H9 (cell line): ENCODE results near the gene ENGASE. TPM values are rescaled to one million over a fixed set of nuclear protein-coding genes. Genes with fewer than 3 reads are reported as not detected.

Source experiments
- DNase-seq: peaks from one replicate; pipeline ENCODE4 v3.0.0-alpha.2; 2017
- H2AFZ ChIP-seq: one replicate; pipeline ENCODE4 v1.6.1; 2013; ENCODE audit warnings: mild to moderate bottlenecking, low read length, control low read depth, moderate library complexity
- H2AK5ac ChIP-seq: 2 replicates; pipeline ENCODE4 v1.6.1; 2013; ENCODE audit warnings: low read length, control low read depth, mixed read lengths; ENCODE audit not compliant: insufficient read length
- H2BK120ac ChIP-seq: one replicate; pipeline ENCODE4 v1.6.1; 2013; ENCODE audit warnings: low read depth, mild to moderate bottlenecking, low read length, control low read depth, inconsistent platforms; ENCODE audit not compliant: poor library complexity, severe bottlenecking
- H2BK12ac ChIP-seq: 2 replicates; pipeline ENCODE4 v1.6.1; 2013; ENCODE audit warnings: low read length, control low read depth, mixed read lengths, low read depth; ENCODE audit not compliant: insufficient read length
- H2BK15ac ChIP-seq: 2 replicates; pipeline ENCODE4 v1.6.1; 2013; ENCODE audit warnings: low read depth, low read length, control low read depth
- H2BK20ac ChIP-seq: one replicate; pipeline ENCODE4 v1.6.1; 2013; ENCODE audit warnings: low read depth, mild to moderate bottlenecking, low read length, control low read depth, inconsistent platforms; ENCODE audit not compliant: poor library complexity, severe bottlenecking
- H2BK5ac ChIP-seq: 2 replicates; pipeline ENCODE4 v1.6.1; 2013; ENCODE audit warnings: low read length, control low read depth, mixed read lengths; ENCODE audit not compliant: insufficient read length
- H3K14ac ChIP-seq: 2 replicates; pipeline ENCODE4 v1.6.1; 2013; ENCODE audit warnings: low read length, control low read depth; ENCODE audit not compliant: insufficient read depth
- H3K18ac ChIP-seq: 2 replicates; pipeline ENCODE4 v1.6.1; 2013; ENCODE audit warnings: low read depth, mild to moderate bottlenecking, mixed read lengths, low read length, control low read depth; ENCODE audit not compliant: insufficient read length
- H3K23ac ChIP-seq: 2 replicates; pipeline ENCODE4 v1.6.1; 2013; ENCODE audit warnings: low read length, control low read depth, mixed read lengths, low read depth; ENCODE audit not compliant: insufficient read length
- H3K23me2 ChIP-seq: 2 replicates; pipeline ENCODE4 v1.6.1; 2013; ENCODE audit warnings: low read depth, mild to moderate bottlenecking, mixed read lengths, low read length, control low read depth; ENCODE audit not compliant: insufficient read length, poor library complexity, severe bottlenecking
- H3K27ac ChIP-seq: 2 replicates; pipeline ENCODE4 v1.5.1; 2013; ENCODE audit warnings: low read length, control low read depth, mixed read lengths, low read depth; ENCODE audit not compliant: insufficient read length
- H3K27me3 ChIP-seq: 2 replicates; pipeline ENCODE4 v1.6.1; 2013; ENCODE audit warnings: low read length, control low read depth, inconsistent platforms; ENCODE audit not compliant: insufficient read depth
- H3K4ac ChIP-seq: 2 replicates; pipeline ENCODE4 v1.6.1; 2013; ENCODE audit warnings: low read depth, mild to moderate bottlenecking, control low read depth, inconsistent platforms, low read length, moderate library complexity
- H3K4me1 ChIP-seq: 2 replicates; pipeline ENCODE4 v1.6.1; 2013; ENCODE audit warnings: low read length, control low read depth, inconsistent platforms; ENCODE audit not compliant: insufficient read depth
- H3K4me2 ChIP-seq: 2 replicates; pipeline ENCODE4 v1.6.1; 2013; ENCODE audit warnings: low read length, control low read depth, mixed read lengths; ENCODE audit not compliant: insufficient read length, insufficient read depth
- H3K56ac ChIP-seq: 2 replicates; pipeline ENCODE4 v1.6.1; 2013; ENCODE audit warnings: low read depth, mild to moderate bottlenecking, mixed read lengths, low read length, control low read depth; ENCODE audit not compliant: insufficient read length
- H3K79me1 ChIP-seq: 2 replicates; pipeline ENCODE4 v1.6.1; 2013; ENCODE audit warnings: low read depth, mild to moderate bottlenecking, moderate library complexity, low read length, control low read depth, inconsistent platforms; ENCODE audit not compliant: insufficient read depth, poor library complexity, severe bottlenecking
- H3K79me2 ChIP-seq: 2 replicates; pipeline ENCODE4 v1.6.1; 2013; ENCODE audit warnings: low read length, control low read depth, inconsistent platforms; ENCODE audit not compliant: insufficient read depth
- H3K9ac ChIP-seq: 2 replicates; pipeline ENCODE4 v1.6.1; 2013; ENCODE audit warnings: low read length, control low read depth, mixed read lengths; ENCODE audit not compliant: insufficient read length; ENCODE audit errors: extremely low read depth
- H3K9me3 ChIP-seq: one replicate; pipeline ENCODE4 v1.6.1; 2013; ENCODE audit warnings: low read depth, low read length, inconsistent platforms; ENCODE audit not compliant: control insufficient read depth
- H3T11ph ChIP-seq: one replicate; pipeline ENCODE4 v1.6.1; 2013; ENCODE audit warnings: mild to moderate bottlenecking, low read length, control low read depth, inconsistent platforms
- H4K20me1 ChIP-seq: one replicate; pipeline ENCODE4 v1.6.1; 2013; ENCODE audit not compliant: control insufficient read depth, insufficient read length, insufficient read depth
- H4K5ac ChIP-seq: 2 replicates; pipeline ENCODE4 v1.6.1; 2013; ENCODE audit warnings: low read depth, mild to moderate bottlenecking, mixed read lengths, low read length, control low read depth; ENCODE audit not compliant: insufficient read length
- H4K8ac ChIP-seq: replicated peaks from 2 replicates; pipeline ENCODE4 v1.6.1; 2013; ENCODE audit warnings: low read length, control low read depth, mixed read lengths, low read depth; ENCODE audit not compliant: insufficient read length
- H4K91ac ChIP-seq: 2 replicates; pipeline ENCODE4 v1.6.1; 2013; ENCODE audit warnings: low read depth, mild to moderate bottlenecking, moderate library complexity, mixed read lengths, low read length, control low read depth; ENCODE audit not compliant: insufficient read length
- H3K27ac Mint-ChIP-seq, 3 experiments: 2 replicates in 2 of 3; 3 replicates in 1 of 3; pipeline ENCODE4 v1.8.0; 2020 to 2021; ENCODE audit warnings: mixed read lengths in 3 of 3, mild to moderate bottlenecking in 1 of 3, moderate library complexity in 1 of 3
- H3K27me3 Mint-ChIP-seq: 2 replicates; pipeline ENCODE4 v1.8.0; 2021; ENCODE audit warnings: low read depth, mild to moderate bottlenecking, moderate library complexity, mixed read lengths
- H3K36me3 Mint-ChIP-seq, 3 experiments: 2 replicates in 2 of 3; 3 replicates in 1 of 3; pipeline ENCODE4 v1.8.0; 2020 to 2021; ENCODE audit warnings: low read depth in 3 of 3, mixed read lengths in 3 of 3; ENCODE audit not compliant: insufficient read depth in 1 of 3
- H3K4me1 Mint-ChIP-seq, 2 experiments: 2 replicates each; pipeline ENCODE4 v1.8.0; 2020; ENCODE audit warnings: mixed read lengths in 2 of 2
- H3K4me3 Mint-ChIP-seq, 2 experiments: 2 replicates in 1 of 2; 3 replicates in 1 of 2; pipeline ENCODE4 v1.8.0; 2020 to 2021; ENCODE audit warnings: mild to moderate bottlenecking in 2 of 2, mixed read lengths in 2 of 2, moderate library complexity in 1 of 2
- H3K9me3 Mint-ChIP-seq, 2 experiments: 2 replicates in 1 of 2; 3 replicates in 1 of 2; pipeline ENCODE4 v1.8.0; 2020; ENCODE audit warnings: mild to moderate bottlenecking in 2 of 2, mixed read lengths in 2 of 2, moderate library complexity in 1 of 2
- CTCF ChIP-seq: fragments of 200-600 bp; sonication (generic); conservative IDR thresholded peaks from 3 replicates; pipeline ENCODE4 v1.8.0; 2021; ENCODE audit warnings: antibody characterized with exemption, mild to moderate bottlenecking
- WGBS: extraction: QIAGEN DNeasy Blood & Tissue Kit; methylation state at CpG from one replicate; pipeline ENCODE4 v1.1.7; 2013; ENCODE audit warnings: missing lambda C conversion rate, low lambda C conversion rate, mixed read lengths; ENCODE audit not compliant: insufficient read length; ENCODE audit errors: extremely low coverage; 5-methylcytosine and 5-hydroxymethylcytosine counted together
- total RNA-seq: library from RNA; stranded (reverse); gene quantifications from 2 replicates; pipeline ENCODE4 v1.2.1, GENCODE V29; 2021

The ENGASE gene
- total RNA-seq, 1 experiment from 2014 or later: 20.6 TPM

- no peaks in the 10 kb centered on the region for H3K36me3 Mint-ChIP-seq
- no peak overlapping the region for H3K27ac ChIP-seq
- H2BK15ac ChIP-seq: no peak overlapping the region
- no peaks in the 10 kb centered on the region for H3K79me2 ChIP-seq
- H4K20me1 ChIP-seq: no peaks in the 10 kb centered on the region
- no peaks in the 10 kb centered on the region for H3K9me3 ChIP-seq
- DNase-seq: no peak
- H3K23me2 ChIP-seq: no peaks in the 10 kb centered on the region
- peaks cover 3 to 14% of the 10 kb centered on the region in 2 experiments; a peak in 2 of 4 replicates for H3K4me1 Mint-ChIP-seq
- H4K8ac ChIP-seq: no peak overlapping the region
- no peak overlapping the region for H3K4me3 Mint-ChIP-seq
- no peak overlapping the region for H3K56ac ChIP-seq
- H2AFZ ChIP-seq: no peak overlapping the region
- no peak overlapping the region for H3K27ac Mint-ChIP-seq
- H3K4me1 ChIP-seq: no peaks in the 10 kb centered on the region
- H3K9me3 Mint-ChIP-seq: no peaks in the 10 kb centered on the region
- H3K4ac ChIP-seq: no peak overlapping the region
- no peak overlapping the region for H2BK120ac ChIP-seq
- H3K9ac ChIP-seq: no peak overlapping the region
- TF ChIP-seq CTCF: no peak
- H2BK12ac ChIP-seq: no peak overlapping the region
- no peak overlapping the region for H2AK5ac ChIP-seq
- H2BK5ac ChIP-seq: no peak overlapping the region
- no peaks in the 10 kb centered on the region; the same call in 1 of the 2 replicates for H3K27me3 Mint-ChIP-seq
- no peaks in the 10 kb centered on the region for H3K79me1 ChIP-seq
- H3K27me3 ChIP-seq: no peaks in the 10 kb centered on the region
- no peak overlapping the region for H3K23ac ChIP-seq
- no peak overlapping the region for H3K4me2 ChIP-seq
- H2BK20ac ChIP-seq: no peak overlapping the region
- H3K18ac ChIP-seq: no peak overlapping the region
- H4K5ac ChIP-seq: no peak overlapping the region
- H4K91ac ChIP-seq: no peak overlapping the region
- WGBS: no CpG with 5 or more reads among the region's 16 CpGs
- no peak overlapping the region for H3K14ac ChIP-seq
- H3T11ph ChIP-seq: no peak overlapping the region
Measured at GRCh38 chr17:79096477-79096876, 21.9 kb downstream of the ENGASE start.
